ENCODE results near the gene KLHL33.

GRCh38 chr14:20400589-20400964 lies 35.4 kb downstream of the KLHL33 start:
- TF ChIP-seq CTCF (IDR thresholded peaks at IDR 0.05) (no peak), POLR2A (IDR thresholded peaks at IDR 0.05) (no peak)
